ENCODE data around the gene EIF3CL.
"Not testable (repeated sequence)": the region's sequence is repeated elsewhere in the genome, so short reads cannot be mapped to it uniquely, and the experiment has no call there.

The EIF3CL gene, protein sequence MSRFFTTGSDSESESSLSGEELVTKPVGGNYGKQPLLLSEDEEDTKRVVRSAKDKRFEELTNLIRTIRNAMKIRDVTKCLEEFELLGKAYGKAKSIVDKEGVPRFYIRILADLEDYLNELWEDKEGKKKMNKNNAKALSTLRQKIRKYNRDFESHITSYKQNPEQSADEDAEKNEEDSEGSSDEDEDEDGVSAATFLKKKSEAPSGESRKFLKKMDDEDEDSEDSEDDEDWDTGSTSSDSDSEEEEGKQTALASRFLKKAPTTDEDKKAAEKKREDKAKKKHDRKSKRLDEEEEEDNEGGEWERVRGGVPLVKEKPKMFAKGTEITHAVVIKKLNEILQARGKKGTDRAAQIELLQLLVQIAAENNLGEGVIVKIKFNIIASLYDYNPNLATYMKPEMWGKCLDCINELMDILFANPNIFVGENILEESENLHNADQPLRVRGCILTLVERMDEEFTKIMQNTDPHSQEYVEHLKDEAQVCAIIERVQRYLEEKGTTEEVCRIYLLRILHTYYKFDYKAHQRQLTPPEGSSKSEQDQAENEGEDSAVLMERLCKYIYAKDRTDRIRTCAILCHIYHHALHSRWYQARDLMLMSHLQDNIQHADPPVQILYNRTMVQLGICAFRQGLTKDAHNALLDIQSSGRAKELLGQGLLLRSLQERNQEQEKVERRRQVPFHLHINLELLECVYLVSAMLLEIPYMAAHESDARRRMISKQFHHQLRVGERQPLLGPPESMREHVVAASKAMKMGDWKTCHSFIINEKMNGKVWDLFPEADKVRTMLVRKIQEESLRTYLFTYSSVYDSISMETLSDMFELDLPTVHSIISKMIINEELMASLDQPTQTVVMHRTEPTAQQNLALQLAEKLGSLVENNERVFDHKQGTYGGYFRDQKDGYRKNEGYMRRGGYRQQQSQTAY

GRCh38 chr16:28403220-28404072 is at the start of gene EIF3CL:
TSS of gene EIF3CL (minus strand) at chr16:28403841. CDS start at chr16:28403618, 223 bp downstream.
- not testable (repeated sequence) for DNase-seq (ENCODE audit: low read depth)

DNA sequence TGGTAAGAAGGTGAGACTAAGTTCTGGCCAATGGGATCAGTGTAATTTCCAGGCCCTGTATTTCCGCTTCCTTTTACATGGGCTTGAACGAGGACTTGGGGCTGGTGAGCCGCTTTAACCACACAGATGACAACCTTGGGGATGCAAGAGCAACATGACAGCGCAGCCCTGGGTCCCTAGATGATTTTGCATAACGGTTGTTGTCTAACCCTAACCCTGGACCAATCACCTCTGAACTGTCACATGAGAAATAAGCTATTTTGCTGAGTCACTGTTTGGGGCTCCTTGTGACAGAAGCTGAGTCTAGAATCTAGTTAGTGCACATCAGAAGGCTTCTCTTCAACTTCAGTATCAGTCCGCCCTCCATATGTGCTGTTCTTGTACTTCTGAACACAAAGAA is 43.4 kb upstream of the EIF3CL start:
- not testable (repeated sequence) for DNase-seq (ENCODE audit: low read depth)

DNA sequence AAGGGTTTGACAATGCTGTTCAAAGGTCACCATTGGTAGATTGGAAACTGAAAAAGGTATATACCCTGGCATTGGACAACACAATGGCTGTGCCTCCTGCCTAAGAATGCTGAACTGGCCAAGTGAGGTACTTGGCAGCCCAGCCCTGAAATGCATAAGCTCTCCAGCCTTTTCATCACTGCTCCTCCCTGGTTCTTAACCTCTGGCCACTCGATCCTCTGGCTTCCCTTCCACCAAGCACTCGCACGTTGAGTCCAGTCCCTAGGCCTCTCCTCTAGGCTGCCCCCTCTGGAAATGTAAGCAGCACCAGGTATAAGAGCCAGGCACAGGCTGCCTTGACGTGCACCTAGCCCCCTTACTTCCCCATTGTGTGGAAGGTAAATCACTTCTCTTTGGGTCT is 42.7 kb upstream of the EIF3CL start:
- not testable (repeated sequence) for DNase-seq (ENCODE audit: low read depth)

DNA sequence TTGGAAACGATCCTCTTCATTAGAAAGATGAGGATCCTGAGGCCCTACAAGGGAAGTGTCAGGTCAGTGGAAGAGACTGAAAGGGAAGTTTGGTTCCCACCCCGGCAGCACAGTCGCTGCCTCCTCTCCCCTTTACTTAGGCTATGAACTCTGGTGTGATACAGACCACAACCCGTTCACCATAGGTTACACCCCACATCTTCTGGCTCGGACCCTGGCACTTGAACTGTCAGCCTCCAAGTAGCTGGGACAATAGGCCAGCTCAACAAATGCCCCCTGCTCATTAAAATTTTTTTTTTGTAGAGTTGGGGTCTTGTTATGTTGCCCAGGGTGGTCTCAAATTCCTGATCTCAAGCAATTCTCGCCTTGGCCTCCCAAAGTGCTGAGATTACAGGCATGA is 40.3 kb upstream of the EIF3CL start:
- DNase-seq (ENCODE audit: low read depth), result not testable (repeated sequence)

GRCh38 chr16:28438899-28439298 is 35.3 kb upstream of the EIF3CL start:
- DNase-seq (ENCODE audit: low read depth), result not testable (repeated sequence)

- DNase-seq (ENCODE audit: low read depth), result not testable (repeated sequence)
Observed at GRCh38 chr16:28435340-28435739, 31.7 kb upstream of the EIF3CL start.

DNA sequence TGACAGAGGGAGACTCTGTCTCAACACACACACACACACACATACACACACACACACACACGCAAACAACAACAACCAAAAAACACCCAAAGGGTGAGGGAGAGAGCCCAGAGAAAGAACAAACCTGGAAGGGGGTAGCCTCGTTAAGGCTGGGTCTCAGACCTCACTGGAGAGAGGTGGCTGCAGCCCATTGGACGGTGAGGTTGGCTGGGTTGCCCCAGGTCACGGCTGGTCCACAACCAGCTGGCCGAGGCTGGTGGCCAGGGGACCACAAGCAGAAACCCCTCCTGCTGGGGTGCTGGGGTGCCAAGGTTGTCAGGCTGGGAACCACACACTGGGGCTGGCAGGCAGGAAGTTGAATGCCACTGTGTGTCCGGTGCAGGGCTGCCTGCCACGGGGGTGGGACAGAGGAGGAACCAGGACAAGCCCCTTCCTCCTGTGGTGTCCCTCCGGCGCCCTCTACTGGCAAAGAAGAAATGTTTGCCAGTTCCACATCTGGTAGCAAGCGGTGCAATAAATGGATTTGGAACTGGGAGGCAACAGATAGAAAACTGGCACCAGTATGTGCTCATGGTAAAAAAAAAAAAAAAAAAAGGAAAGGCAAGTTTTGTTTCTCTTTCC is 22.5 kb upstream of the EIF3CL start:
- not testable (repeated sequence) for DNase-seq (ENCODE audit: low read depth)

DNA sequence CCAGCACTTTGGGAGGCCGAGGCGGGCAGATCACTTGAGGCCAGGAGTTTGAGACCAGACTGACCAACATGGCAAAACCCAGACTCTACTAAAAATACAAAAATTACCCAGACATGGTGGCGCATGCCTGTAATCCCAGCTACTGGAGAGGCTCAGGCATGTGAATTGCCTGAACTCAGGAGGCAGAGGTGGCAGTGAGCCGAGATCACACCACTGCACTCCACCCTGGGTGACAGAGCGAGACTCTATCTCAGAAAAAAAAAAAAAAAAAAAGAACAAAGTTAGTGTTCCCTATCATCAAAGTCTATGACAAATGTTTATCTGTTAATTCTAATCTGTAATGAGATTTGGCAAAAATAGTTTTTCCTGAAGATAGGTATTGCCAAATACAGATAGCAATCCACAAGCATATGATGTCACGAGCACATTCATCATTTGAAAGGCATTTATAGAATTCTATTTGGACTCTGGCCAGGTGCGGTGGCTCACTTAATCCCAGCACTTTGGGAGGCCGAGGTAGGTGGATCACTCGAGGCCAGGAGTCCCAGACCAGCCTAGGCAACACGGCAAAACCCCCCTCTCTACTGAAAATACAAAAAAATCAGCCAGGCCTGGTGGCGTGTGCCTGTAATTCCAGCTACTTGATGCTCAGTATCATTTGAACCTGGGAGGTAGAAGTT is 17.6 kb upstream of the EIF3CL start:
- not testable (repeated sequence) for DNase-seq (ENCODE audit: low read depth)

- DNase-seq (ENCODE audit: low read depth), result not testable (repeated sequence)
Observed at GRCh38 chr16:28417033-28417432, 13.4 kb upstream of the EIF3CL start.

- DNase-seq (ENCODE audit: low read depth), result not testable (repeated sequence)
Observed at GRCh38 chr16:28414530-28414929, 10.9 kb upstream of the EIF3CL start.

- not testable (repeated sequence) for DNase-seq (ENCODE audit: low read depth)
Observed at GRCh38 chr16:28413585-28413984, 9.9 kb upstream of the EIF3CL start.

DNA sequence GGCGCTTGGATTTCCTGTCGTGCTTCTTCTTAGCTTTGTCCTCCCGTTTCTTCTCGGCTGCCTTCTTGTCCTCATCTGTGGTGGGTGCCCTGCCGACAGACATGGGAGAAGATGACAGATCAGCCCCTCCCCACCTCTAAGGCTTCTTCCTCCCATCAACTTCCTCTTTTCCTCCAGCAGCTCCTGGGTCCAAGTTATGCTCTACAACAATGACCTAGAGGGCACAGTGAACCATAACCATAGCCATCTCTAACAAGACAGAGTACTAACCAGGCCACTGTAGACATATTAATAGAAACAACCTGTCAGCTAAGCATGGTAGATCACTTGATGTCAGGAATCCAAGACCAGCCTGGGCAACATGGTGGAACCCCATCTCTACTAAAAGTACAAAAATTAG is 11.6 kb downstream of the EIF3CL start:
- not testable (repeated sequence) for DNase-seq (ENCODE audit: low read depth)

GRCh38 chr16:28382177-28382867 is 21.3 kb downstream of the EIF3CL start:
- DNase-seq (ENCODE audit: low read depth), result not testable (repeated sequence)

- DNase-seq (ENCODE audit: low read depth), result not testable (repeated sequence)
Observed at GRCh38 chr16:28377822-28378221, 25.8 kb downstream of the EIF3CL start.

- not testable (repeated sequence) for DNase-seq (ENCODE audit: low read depth)
Observed at GRCh38 chr16:28377108-28377625, 26.5 kb downstream of the EIF3CL start.

GRCh38 chr16:28375115-28375514 is 28.5 kb downstream of the EIF3CL start:
- not testable (repeated sequence) for DNase-seq (ENCODE audit: low read depth)

- DNase-seq (ENCODE audit: low read depth), result not testable (repeated sequence)
Observed at GRCh38 chr16:28374281-28374680, 29.4 kb downstream of the EIF3CL start.

DNA sequence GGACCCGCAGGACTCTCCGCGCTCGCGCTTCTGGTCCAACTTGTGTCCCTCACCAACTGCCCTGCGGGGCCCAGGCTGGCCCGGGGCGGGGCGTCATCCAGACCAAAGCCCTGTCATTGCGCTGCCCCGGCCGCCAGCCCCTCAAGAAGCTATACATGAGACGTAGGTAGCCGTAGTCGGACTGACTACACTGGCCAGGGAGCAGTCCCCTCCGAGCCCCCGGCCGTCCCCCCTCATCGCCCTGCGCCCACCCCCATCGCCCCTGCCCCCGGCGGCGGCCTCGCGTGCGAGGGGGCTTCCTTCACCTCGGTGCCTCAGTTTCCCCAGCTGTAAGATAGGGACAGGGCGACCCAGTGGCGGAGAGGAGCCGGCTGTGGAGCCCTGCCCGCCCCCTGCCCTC is 35.7 kb downstream of the EIF3CL start:
- DNase-seq (ENCODE audit: low read depth), result not testable (repeated sequence)

- DNase-seq (ENCODE audit: low read depth), result not testable (repeated sequence)
Observed at GRCh38 chr16:28364268-28365173, 39.1 kb downstream of the EIF3CL start.

All from stimulated activated CD8-positive, alpha-beta memory T cell treated with anti-CD3 and anti-CD28 coated beads, Interleukin-15, amount 100 ng/mL, for 24 hours (primary cell).